ENCODE measurements around the gene LHFPL3. TPM values are rescaled to one million over a fixed set of nuclear protein-coding genes. Genes with fewer than 3 reads are reported as not detected.
"Not testable (repeated sequence)": the region's sequence is repeated elsewhere in the genome, so short reads cannot be mapped to it uniquely, and the experiment has no call there.

LHFPL3 gene
- total RNA-seq, 8 experiments from 2014 or later = 1.0 to 26.2 (median 5.0) TPM; not detected in 1

DNA sequence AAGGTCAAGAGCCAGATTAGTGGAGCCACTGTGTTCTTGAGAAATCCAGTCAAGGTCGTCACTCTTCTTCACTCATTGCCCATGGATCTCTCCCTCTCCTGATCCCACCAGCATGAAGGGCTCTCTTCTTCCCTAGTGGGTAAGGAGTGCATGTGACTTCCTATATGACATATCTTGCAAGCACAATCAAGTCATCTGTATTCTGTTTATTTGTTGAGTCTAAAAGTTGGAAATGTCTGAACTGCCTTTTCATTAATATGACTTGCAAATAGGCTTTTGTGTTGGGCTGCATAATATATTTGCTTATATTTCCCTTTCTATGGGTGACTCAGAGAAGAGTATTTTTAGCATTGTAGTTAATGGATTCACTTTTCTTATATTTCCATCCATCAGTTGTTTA, 371.9 kb downstream of the LHFPL3 start:
- H3K4me3 ChIP-seq = no peak overlapping the region
- 0 to 100% (median 100%) methylated on average over 1 of the region's 1 CpG; no CpG with 5 or more reads in 7 of the 10 experiments for WGBS, 10 experiments
- ATAC-seq (replicated peaks in 6 of 8) = no peak
- in situ Hi-C loops (cut with MboI; ENCODE audit: low pct_unique_long_range_greater_than_20kb in 2 of 9, low sequenced_read_pairs in 9 of 9, unreplicated experiment in 9 of 9) = no loop called here
- no peak overlapping the region for H3K27ac ChIP-seq
- no peaks in the 10 kb centered on the region for H3K4me1 ChIP-seq (replicated peaks in 1 of 2)

DNA sequence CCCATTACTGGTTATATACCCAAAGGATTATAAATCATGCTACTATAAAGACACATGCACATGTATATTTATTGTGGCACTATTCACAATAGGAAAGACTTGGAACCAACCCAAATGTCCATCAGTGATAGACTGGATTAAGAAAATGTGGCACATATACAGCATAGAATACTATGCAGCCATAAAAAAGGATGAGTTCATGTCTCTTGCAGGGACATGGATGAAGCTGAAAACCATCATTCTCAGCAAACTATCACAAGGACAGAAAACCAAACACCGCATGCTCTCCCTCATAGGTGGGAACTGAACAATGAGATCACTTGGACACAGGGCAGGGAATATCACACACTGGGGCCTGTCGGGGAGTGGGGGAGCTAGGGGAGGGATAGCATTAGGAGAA, 392.6 kb downstream of the LHFPL3 start:
- in situ Hi-C loops (cut with MboI; ENCODE audit: low pct_unique_long_range_greater_than_20kb in 2 of 9, low sequenced_read_pairs in 9 of 9, unreplicated experiment in 9 of 9); H3K4me1 ChIP-seq (replicated peaks in 1 of 2); H3K4me3 ChIP-seq; H3K27ac ChIP-seq; ATAC-seq (replicated peaks in 6 of 8): not testable (repeated sequence)
- 0 to 100% (median 100%) methylated on average over 1 of the region's 2 CpGs; no CpG with 5 or more reads in 7 of the 10 experiments for WGBS, 10 experiments

DNA sequence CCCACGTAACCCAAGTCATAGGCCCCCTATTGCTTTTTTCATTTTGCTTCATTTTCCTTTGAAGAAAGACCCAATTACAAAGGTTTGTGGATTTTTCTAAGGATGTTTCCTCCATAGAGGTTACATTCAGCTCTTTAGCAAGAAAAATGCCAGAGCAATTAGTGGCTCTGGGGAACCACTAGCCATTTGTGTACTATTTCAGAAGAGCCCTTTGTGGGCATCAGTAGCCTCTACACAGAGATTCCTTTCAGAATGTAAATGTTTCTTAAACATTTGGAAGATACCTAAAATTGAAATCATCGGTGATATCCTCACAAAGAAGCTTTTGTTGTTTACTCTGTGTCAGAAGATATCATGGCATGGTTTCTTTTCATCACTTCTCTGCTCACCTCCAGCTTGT, 394.6 kb downstream of the LHFPL3 start:
- Histone ChIP-seq H3K4me1 (replicated peaks in 1 of 2) (no peaks in the 10 kb centered on the region), H3K4me3 (no peak overlapping the region), H3K27ac (no peak overlapping the region)
- 14 to 100% (median 63%) methylated on average over 1 to 2 of the region's 2 CpGs; no CpG with 5 or more reads in 1 of the 10 experiments for WGBS, 10 experiments
- in situ Hi-C loops (cut with MboI; ENCODE audit: low pct_unique_long_range_greater_than_20kb in 2 of 9, low sequenced_read_pairs in 9 of 9, unreplicated experiment in 9 of 9) = no loop called here
- no peak for ATAC-seq (replicated peaks in 6 of 8)

DNA sequence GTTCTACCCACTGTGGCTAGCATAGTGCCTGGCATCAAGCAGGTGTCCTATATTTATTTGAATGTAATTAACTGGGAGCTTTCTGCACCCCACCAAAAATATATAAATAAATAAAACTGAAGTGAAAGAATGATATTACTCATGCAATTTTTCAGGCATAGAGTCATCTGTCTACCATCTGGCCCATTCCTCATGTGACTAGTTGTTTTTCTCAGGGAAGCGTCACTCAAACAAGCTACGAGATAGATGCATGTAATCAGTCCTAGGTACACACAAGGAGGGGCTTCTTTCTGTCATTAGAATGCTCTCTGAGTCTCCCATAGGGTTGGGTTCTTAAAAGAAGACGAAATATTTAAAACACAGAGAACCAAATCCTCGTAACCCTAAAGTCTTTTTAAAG, 430.1 kb downstream of the LHFPL3 start:
- H3K4me1 ChIP-seq (replicated peaks in 1 of 2) = no peaks in the 10 kb centered on the region
- ATAC-seq (replicated peaks in 6 of 8) = peak in 2 of 8 experiments; percentile 49 to 87
- in situ Hi-C loops (cut with MboI; ENCODE audit: low pct_unique_long_range_greater_than_20kb in 2 of 9, low sequenced_read_pairs in 9 of 9, unreplicated experiment in 9 of 9) = no loop called here
- WGBS, 10 experiments = 0 to 93% (median 65%) methylated on average over 1 to 4 of the region's 4 CpGs
- H3K27ac ChIP-seq = no peak overlapping the region
- no peak overlapping the region for H3K4me3 ChIP-seq

DNA sequence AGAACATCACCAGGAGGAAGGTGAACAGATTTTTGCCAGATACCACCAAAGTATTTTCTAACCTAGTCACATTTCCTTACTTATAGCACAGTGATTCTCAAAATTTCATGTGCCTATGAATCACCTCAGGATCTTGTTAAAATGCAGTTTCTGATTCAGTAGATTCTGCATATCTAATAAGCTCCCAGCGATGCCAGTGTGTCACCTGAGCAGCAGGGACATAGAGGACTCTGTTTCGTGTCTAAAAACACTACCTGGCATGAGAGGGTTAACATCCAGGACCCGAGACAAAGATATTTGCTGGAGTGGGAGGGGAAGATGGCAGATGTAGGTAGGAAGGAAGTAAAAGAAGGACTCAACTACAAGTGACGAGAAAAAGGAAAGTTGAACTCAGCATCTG, 433.5 kb downstream of the LHFPL3 start:
- Histone ChIP-seq H3K27ac (no peak overlapping the region), H3K4me1 (replicated peaks in 1 of 2) (no peaks in the 10 kb centered on the region), H3K4me3 (no peak overlapping the region)
- in situ Hi-C loops (cut with MboI; ENCODE audit: low pct_unique_long_range_greater_than_20kb in 2 of 9, low sequenced_read_pairs in 9 of 9, unreplicated experiment in 9 of 9) = no loop called here
- WGBS, 10 experiments = 3 to 84% (median 33%) methylated on average over 1 to 4 of the region's 4 CpGs; no CpG with 5 or more reads in 3 of the 10 experiments
- ATAC-seq (replicated peaks in 6 of 8) = no peak

DNA sequence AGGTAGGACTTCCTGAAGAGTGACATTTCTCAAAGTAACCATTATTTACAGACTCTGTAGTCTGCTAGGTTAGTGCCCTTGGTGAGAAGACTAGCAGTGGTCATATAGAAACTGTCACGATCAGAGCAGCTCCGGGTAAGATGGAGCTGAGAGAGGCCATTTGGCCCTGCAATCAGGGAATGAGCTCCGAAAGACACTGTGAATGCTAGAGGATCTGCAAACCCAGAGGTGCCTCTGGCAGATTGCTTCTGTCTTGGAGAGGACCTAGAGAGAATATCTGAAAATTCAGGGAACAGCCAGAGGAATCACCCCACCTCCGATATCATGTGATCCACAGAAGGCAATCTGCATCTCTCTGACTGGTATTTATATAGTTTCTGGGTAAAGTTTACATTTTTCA, 438.7 kb downstream of the LHFPL3 start:
- H3K4me1 ChIP-seq (replicated peaks in 1 of 2) = no peaks in the 10 kb centered on the region
- in situ Hi-C loops (cut with MboI; ENCODE audit: low pct_unique_long_range_greater_than_20kb in 2 of 9, low sequenced_read_pairs in 9 of 9, unreplicated experiment in 9 of 9) = no loop called here
- no peak for ATAC-seq (replicated peaks in 6 of 8)
- no peak overlapping the region for H3K27ac ChIP-seq
- H3K4me3 ChIP-seq = no peak overlapping the region
- WGBS, 10 experiments = 14 to 93% (median 55%) methylated on average over 1 to 4 of the region's 4 CpGs; no CpG with 5 or more reads in 2 of the 10 experiments

DNA sequence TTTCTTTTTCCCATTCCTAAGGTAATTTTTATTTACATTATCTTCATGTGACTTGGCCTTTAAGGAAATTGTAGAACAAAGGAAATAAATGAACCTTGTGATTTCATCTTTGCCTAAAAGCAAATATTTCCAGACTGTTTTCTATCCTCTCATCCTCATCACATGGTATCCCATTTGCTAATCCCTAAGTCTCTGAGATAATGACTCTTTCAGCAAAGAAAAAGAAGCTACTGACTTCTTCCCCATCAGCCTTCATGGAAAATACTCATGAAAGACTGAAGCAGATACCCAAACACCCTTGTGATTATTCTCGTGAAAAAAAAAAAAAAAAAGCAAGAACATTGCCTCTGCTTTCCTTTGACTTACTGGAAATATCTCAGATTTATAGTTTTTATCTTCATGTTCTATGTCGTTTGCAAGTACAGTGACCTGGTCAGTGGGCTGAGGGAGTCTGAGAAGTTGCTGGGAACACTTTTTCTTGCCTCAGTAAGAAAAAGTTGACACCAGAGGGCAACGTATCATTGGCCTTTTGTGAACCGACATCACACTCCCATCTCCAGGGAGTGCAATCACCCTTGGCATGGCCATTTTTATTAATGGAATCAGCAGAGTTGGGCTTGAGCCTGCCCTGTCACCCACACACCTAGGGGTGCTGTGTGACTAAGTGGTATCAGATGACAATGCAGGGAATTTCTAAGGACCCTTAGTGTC, 439.6 kb downstream of the LHFPL3 start:
- 0 to 83% (median 9%) methylated on average over 1 to 4 of the region's 4 CpGs; no CpG with 5 or more reads in 2 of the 10 experiments for WGBS, 10 experiments
- ATAC-seq (replicated peaks in 6 of 8) = no peak

DNA sequence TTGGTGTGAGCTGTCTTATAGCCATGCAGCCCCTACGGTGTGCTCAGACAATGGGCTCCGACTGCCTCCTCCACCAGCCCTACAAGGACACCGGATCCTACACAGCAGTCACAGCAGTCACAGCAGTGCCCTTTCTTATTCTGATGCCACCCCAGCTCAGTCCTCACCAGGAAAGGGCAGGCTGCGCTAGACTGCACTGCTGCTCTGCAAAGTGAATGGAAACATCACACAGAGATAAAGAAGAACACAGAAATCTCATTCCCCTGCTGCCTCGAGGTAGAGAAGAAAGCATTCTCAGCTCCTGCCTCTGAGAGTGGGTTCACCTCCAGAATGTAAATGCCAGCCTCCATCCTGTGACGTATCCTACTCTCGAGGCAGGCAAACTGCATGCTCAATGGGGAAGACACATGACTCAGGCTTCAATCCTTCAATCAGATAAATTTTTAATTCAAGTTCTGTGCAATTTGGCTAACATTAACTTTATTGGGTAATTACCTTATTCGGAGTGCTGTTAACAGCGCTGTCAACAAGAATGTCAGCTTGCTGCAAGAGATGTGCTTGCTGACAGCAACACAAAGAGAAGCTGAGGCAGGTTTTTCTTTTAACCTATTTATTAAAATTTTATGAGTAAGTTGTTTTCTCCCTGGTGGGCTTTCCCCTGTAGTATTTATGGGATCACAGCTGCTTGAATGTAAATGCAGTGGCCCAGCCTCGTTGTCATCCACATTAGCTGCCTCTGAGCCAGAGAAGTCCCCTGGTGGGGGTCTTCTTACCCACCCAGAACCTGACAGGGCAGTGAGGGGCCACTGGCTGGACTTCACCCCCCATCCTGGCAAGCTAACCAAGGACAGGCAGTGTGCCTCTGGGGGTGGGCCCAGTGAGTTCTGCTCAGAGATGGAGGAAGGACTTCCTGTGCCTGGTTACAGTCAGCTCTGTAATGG, 444.3 kb downstream of the LHFPL3 start:
- peak in 5 of 8 experiments; percentile 19 to 63 (median 50) for ATAC-seq (replicated peaks in 6 of 8)
- 0 to 48% (median 29%) methylated on average over 1 to 9 of the region's 10 CpGs; no CpG with 5 or more reads in 2 of the 10 experiments for WGBS, 10 experiments
- H3K27ac ChIP-seq = no peak overlapping the region
- in situ Hi-C loops (cut with MboI; ENCODE audit: low pct_unique_long_range_greater_than_20kb in 2 of 9, low sequenced_read_pairs in 9 of 9, unreplicated experiment in 9 of 9) = no loop called here
- H3K4me3 ChIP-seq = no peak overlapping the region
- peaks cover 0 to 3% of the 10 kb centered on the region in 2 donors for H3K4me1 ChIP-seq (replicated peaks in 1 of 2)

More for the DNA sequence above, 439.6 kb downstream of the LHFPL3 start:
- in situ Hi-C loops (cut with MboI; ENCODE audit: low pct_unique_long_range_greater_than_20kb in 2 of 9, low sequenced_read_pairs in 9 of 9, unreplicated experiment in 9 of 9) = no loop called here
- H3K4me1 ChIP-seq (replicated peaks in 1 of 2) = peaks cover 0 to 3% of the 10 kb centered on the region in 2 donors
- no peak overlapping the region for H3K4me3 ChIP-seq
- H3K27ac ChIP-seq = no peak overlapping the region

DNA sequence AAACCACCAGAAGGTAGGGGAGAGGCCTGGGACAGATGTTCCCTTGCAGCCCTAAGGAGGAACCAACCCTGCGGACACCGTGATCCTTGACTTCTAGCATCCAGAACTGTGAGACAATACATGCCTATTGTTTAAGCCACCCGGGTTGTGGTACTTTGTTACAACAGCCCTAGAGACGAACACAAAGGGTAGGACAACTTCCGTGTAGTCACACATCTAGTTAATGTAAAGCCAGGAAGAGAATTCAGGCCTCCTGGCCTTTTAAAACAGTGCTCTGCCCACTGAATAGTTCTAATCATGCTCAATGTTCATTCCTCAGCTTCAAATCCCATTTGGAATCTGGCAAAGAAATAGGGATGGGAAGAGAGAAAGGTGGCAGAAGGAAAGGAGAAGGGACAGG, 445.4 kb downstream of the LHFPL3 start:
- peaks cover 0 to 3% of the 10 kb centered on the region in 2 donors for H3K4me1 ChIP-seq (replicated peaks in 1 of 2)
- ATAC-seq (replicated peaks in 6 of 8) = no peak
- in situ Hi-C loops (cut with MboI; ENCODE audit: low pct_unique_long_range_greater_than_20kb in 2 of 9, low sequenced_read_pairs in 9 of 9, unreplicated experiment in 9 of 9) = no loop called here
- H3K4me3 ChIP-seq = no peak overlapping the region
- H3K27ac ChIP-seq = no peak overlapping the region
- 28 to 93% (median 77%) methylated on average over 2 to 4 of the region's 5 CpGs; no CpG with 5 or more reads in 3 of the 10 experiments for WGBS, 10 experiments

DNA sequence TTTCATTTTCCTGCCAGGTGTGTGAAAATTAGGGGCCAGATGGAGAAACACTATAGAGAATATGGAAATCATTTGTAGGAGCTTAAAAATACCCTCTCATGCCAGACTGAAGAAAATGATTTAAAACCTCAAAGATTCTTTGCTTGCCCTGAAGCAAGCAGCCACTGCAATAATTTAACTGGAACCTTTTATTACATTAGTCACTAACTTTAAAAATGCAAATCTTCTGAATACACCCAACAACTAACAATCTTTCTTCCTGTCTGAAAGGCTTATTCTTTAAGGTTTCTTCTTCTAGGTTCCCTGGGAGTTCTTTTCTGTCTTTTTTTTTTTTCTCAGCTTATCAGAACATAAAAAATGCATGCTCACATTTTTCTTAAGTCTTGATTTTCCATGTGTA, 447.1 kb downstream of the LHFPL3 start:
- in situ Hi-C loops (cut with MboI; ENCODE audit: low pct_unique_long_range_greater_than_20kb in 2 of 9, low sequenced_read_pairs in 9 of 9, unreplicated experiment in 9 of 9) = no loop called here
- peak in 3 of 8 experiments; percentile 67 to 81 (median 78) for ATAC-seq (replicated peaks in 6 of 8)
- H3K27ac ChIP-seq = no peak overlapping the region
- H3K4me1 ChIP-seq (replicated peaks in 1 of 2) = peaks cover 0 to 3% of the 10 kb centered on the region in 2 donors
- no peak overlapping the region for H3K4me3 ChIP-seq

DNA sequence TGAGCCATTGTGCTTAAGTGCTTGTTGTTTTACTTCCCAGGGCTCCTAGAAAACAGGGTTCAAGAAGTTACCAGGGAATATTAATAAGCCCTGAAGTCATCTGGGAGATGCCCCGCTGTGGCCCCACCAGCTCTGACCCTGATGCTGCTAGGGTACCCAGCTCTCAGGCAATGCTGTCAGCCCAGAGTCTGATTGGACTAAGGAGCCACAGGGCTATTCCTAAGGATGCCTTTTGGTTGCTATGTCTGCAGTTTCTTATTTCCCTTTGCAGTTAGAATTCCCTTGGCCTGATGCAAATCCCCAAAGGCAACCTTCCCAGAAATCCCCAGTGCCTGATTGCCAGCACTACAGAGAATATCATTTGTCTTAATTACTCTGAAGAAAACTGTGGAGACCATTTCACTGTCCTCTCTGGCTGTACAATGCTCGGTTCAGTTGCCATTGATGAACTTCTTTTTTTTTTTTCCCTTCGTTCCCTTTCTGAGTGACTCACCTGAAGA, 448.9 kb downstream of the LHFPL3 start:
- peak in 3 of 8 experiments; percentile 4 to 90 (median 25) for ATAC-seq (replicated peaks in 6 of 8)
- WGBS, 10 experiments = 0 to 77% (median 48%) methylated on average over 1 to 2 of the region's 3 CpGs; no CpG with 5 or more reads in 1 of the 10 experiments
- Histone ChIP-seq H3K4me1 (replicated peaks in 1 of 2) (peaks cover 0 to 3% of the 10 kb centered on the region in 2 donors), H3K4me3 (no peak overlapping the region), H3K27ac (no peak overlapping the region)
- in situ Hi-C loops (cut with MboI; ENCODE audit: low pct_unique_long_range_greater_than_20kb in 2 of 9, low sequenced_read_pairs in 9 of 9, unreplicated experiment in 9 of 9) = no loop called here

DNA sequence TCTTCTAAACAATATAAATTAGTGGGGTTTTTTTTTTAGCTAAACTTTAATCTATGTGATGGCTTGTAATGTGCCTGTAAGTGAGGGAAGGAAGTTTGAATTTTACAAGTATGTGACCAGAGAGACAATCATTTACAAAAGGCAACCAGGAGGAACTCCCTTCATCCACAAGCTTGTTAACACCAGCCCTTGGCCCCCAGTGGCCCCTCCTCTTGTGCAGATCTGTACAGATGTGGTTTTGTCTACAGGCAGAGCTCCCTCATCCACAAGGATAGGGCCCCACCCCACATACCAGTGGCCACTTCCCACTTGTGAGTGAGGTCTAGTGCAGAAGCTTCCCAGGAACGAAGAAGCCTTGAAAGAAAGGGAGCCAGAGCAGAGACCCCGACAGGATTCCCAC, 451.5 kb downstream of the LHFPL3 start:
- no peak overlapping the region for H3K4me3 ChIP-seq
- H3K27ac ChIP-seq = no peak overlapping the region
- no peaks in the 10 kb centered on the region for H3K4me1 ChIP-seq (replicated peaks in 1 of 2)
- ATAC-seq (replicated peaks in 6 of 8) = peak in 1 of 8 experiments; percentile 65
- 7 to 85% (median 78%) methylated on average over 1 to 2 of the region's 2 CpGs; no CpG with 5 or more reads in 6 of the 10 experiments for WGBS, 10 experiments
- in situ Hi-C loops (cut with MboI; ENCODE audit: low pct_unique_long_range_greater_than_20kb in 2 of 9, low sequenced_read_pairs in 9 of 9, unreplicated experiment in 9 of 9) = no loop called here

DNA sequence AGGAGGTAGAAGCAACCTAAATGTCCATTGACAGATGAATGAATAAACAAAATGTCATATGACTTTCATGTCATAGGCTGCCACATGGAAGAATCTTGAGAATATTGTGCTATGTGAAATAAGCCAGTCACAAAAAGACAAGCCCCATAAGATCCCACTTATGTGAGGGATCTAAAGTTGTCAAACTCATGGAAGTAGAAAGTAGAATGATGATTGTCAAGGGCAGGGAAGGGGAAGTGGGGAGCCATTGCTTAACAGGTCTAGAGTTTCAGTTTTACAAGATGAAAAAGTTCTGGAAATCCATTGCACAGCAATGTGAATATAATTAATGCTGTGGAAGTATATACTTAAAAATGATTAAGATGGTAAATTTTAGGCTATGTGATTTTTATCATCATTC, 456.3 kb downstream of the LHFPL3 start:
- Histone ChIP-seq H3K4me1 (replicated peaks in 1 of 2) (no peaks in the 10 kb centered on the region), H3K4me3 (no peak overlapping the region), H3K27ac (no peak overlapping the region)
- in situ Hi-C loops (cut with MboI; ENCODE audit: low pct_unique_long_range_greater_than_20kb in 2 of 9, low sequenced_read_pairs in 9 of 9, unreplicated experiment in 9 of 9) = no loop called here
- no peak for ATAC-seq (replicated peaks in 6 of 8)
